Lower leg skin (tissue), 4 donors: ENCODE measurements around the gene PTK6. TPM values are rescaled to one million over a fixed set of nuclear protein-coding genes. Genes with fewer than 3 reads are reported as not detected.

Source experiments
- DNase-seq, 2 donors: peaks; one replicate each; pipeline ENCODE4 v3.0.0-alpha.2; 2019; ENCODE audit warnings: low spot score in 2 of 2
- H3K4me3 ChIP-seq: fragments of 200-600 bp; sonication (generic); 2 replicates; pipeline ENCODE4 v1.5.1; 2017; ENCODE audit warnings: mild to moderate bottlenecking, low read depth; ENCODE audit not compliant: poor library complexity, severe bottlenecking
- CTCF ChIP-seq, 3 donors: fragments of 450-650 bp; IDR thresholded peaks; one replicate each; pipeline ENCODE4 v1.5.1; 2016; ENCODE audit warnings: antibody characterized with exemption in 3 of 3, mild to moderate bottlenecking in 3 of 3, moderate library complexity in 2 of 3
- POLR2A ChIP-seq, 2 donors: fragments of 450-650 bp; IDR thresholded peaks; one replicate each; pipeline ENCODE4 v1.6.1; 2016 to 2017; ENCODE audit warnings: antibody characterized with exemption in 2 of 2, mild to moderate bottlenecking in 1 of 2, moderate library complexity in 1 of 2
- WGBS, 2 donors: methylation state at CpG; one replicate each; pipeline ENCODE4 v1.1.5; 2018; 5-methylcytosine and 5-hydroxymethylcytosine counted together
- intact Hi-C: fragments of 100-400 bp; cut with DNase I; formaldehyde crosslinking; loops from one replicate; pipeline ENCODE4 v1.15.0; 2023; ENCODE audit warnings: low total_unique reads
- total RNA-seq, 4 donors: library from RNA; depleted of rRNA; stranded (reverse); fragments of >200 nt; gene quantifications; one replicate each; pipeline ENCODE4 v1.1.0, GENCODE V29; 2016

Gene PTK6
- total RNA-seq, 4 donors from 2014 or later: 72.4 to 101 (median 79.9) TPM

GRCh38 chr20:63539092-63539430 is 1.9 kb upstream of the PTK6 start:
- no peak overlapping the region for H3K4me3 ChIP-seq
- intact Hi-C loops: no loop called here
- TF ChIP-seq CTCF (IDR thresholded peaks at IDR 0.05): no peak
- no peak for TF ChIP-seq POLR2A (IDR thresholded peaks at IDR 0.05)
- DNase-seq: no peak
- 55 to 60% methylated on average over 10 to 11 of the region's 12 CpGs for WGBS, 2 donors

- intact Hi-C loops: no loop called here
- H3K4me3 ChIP-seq: no peak overlapping the region
- DNase-seq: peak in 1 of 2 donors; percentile 64
- 25 to 34% methylated on average over 20 to 23 of the region's 27 CpGs for WGBS, 2 donors
- TF ChIP-seq POLR2A (IDR thresholded peaks at IDR 0.05): no peak
- no peak for TF ChIP-seq CTCF (IDR thresholded peaks at IDR 0.05)
These were observed 1.3 kb upstream of the PTK6 start for GRCh38 chr20:63538204-63539091.

- intact Hi-C loops: no loop called here
- 3 to 7% methylated on average over 21 to 23 of the region's 34 CpGs for WGBS, 2 donors
- no peak overlapping the region for H3K4me3 ChIP-seq
- TF ChIP-seq POLR2A (IDR thresholded peaks at IDR 0.05) (no peak), CTCF (IDR thresholded peaks at IDR 0.05) (peak in 1 of 3 donors; percentile 99)
- peak; percentile 89 to 97 for DNase-seq
These were observed 488 bp upstream of the PTK6 start for GRCh38 chr20:63537525-63538203.

GRCh38 chr20:63536241-63536977 is 767 bp downstream of the PTK6 start:
- intact Hi-C loops: no loop called here
- DNase-seq: no peak
- 14 to 34% methylated on average over 11 to 32 of the region's 35 CpGs for WGBS, 2 donors
- H3K4me3 ChIP-seq: peak overlapping the region; percentile 29
- TF ChIP-seq POLR2A (IDR thresholded peaks at IDR 0.05) (no peak), CTCF (IDR thresholded peaks at IDR 0.05) (no peak)

GRCh38 chr20:63534831-63535651 is 2.1 kb downstream of the PTK6 start:
- intact Hi-C loops: no loop called here
- no peak overlapping the region for H3K4me3 ChIP-seq
- WGBS, 2 donors: 34 to 42% methylated on average over 35 to 49 of the region's 49 CpGs
- DNase-seq: peak in 1 of 2 donors; percentile 88
- TF ChIP-seq POLR2A (IDR thresholded peaks at IDR 0.05): no peak
- TF ChIP-seq CTCF (IDR thresholded peaks at IDR 0.05): no peak
